HG03045 (cell line): Measurements from ENCODE around the gene TAS2R9.
"Not testable (repeated sequence)": the region's sequence is repeated elsewhere in the genome, so short reads cannot be mapped to it uniquely, and the experiment has no call there.

Experiments used
- ATAC-seq: cut with Tn5 transposase; IDR thresholded peaks from one replicate; pipeline ENCODE4 v1.9.1; 2021; ENCODE audit warnings: mild to moderate bottlenecking, moderate library complexity; ENCODE audit not compliant: unreplicated experiment

TAS2R9 gene

GRCh38 chr12:10810068-10810467 is at the start of gene TAS2R9:
TSS of gene TAS2R9 (minus strand) at chr12:10810168. CDS start at chr12:10810075, 93 bp downstream.
- no peak for ATAC-seq

DNA sequence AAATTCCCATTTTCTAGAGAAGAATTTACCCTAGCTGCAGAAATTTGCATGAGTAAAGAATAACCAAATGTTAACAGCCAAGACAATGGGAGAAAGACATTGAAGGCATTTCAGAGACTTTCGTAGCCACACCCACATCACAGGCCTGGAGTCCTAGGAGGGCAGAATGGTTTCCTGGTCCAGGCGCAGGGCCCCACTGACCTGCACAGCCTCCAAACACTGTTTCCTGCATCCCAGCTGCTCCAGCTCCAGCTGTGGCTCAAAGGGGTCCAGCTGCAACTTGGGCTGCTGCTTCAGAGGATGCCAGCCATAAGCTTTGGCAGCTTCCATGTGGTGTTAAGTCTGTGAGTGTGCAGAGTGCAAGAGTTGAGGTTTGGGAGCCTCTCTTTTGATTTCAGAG is 45.8 kb upstream of the TAS2R9 start:
- ATAC-seq, result no peak

DNA sequence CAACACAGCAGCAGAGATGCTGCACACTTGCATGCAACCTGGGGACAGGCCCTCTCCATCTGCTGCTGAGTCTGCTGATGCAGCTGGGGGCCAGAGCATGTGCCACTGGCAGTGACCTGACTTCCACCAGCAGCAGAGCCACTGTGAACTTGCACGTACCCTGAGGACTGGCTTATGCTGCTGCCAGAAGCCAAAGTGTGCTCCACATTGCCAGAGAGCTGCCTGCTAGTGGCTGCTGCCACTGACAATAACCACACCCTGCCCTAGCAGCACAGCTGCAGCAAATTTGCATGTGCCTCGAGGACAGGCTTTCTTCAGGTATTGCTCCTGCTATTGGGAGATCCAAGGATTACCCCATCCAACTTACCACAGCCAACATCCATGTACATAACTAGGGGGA is 43.8 kb upstream of the TAS2R9 start:
- no peak for ATAC-seq

DNA sequence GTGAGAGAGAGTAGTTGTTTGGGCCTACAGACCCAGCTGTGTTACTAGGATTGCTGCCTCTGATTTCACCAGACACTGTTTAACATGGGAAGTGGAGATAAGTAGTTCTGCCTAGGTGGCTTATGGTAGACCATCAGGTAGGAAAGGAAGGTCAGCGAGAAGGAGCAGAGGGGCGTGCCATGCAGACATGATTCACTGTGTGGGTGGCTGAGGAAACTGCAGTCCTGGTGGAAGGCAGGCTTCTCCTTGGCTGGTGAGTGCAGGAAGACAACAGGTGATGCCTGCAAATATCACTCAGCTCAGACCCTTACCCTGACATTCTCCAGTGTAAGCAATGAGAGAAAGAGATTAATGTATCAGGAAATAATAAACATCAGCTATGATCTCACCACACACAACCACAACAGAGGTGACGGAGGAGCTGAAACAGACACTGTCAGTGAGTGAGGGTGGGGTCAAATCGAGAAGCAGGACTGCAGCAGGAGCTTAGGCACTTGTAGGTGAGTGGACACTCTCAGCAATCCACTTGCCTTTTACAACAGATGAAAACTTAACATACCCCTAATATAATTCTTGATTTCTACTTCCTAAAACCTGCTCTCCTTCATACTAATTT is 41.4 kb upstream of the TAS2R9 start:
- no peak for ATAC-seq

- no peak for ATAC-seq
These were observed 39.5 kb upstream of the TAS2R9 start, which contains the start of gene PRR4 for GRCh38 chr12:10849425-10849878. TSS of gene PRR4 (minus strand) at chr12:10849475. CDS start at chr12:10849437, 38 bp downstream.

GRCh38 chr12:10847744-10848143 is 37.8 kb upstream of the TAS2R9 start:
- no peak for ATAC-seq

DNA sequence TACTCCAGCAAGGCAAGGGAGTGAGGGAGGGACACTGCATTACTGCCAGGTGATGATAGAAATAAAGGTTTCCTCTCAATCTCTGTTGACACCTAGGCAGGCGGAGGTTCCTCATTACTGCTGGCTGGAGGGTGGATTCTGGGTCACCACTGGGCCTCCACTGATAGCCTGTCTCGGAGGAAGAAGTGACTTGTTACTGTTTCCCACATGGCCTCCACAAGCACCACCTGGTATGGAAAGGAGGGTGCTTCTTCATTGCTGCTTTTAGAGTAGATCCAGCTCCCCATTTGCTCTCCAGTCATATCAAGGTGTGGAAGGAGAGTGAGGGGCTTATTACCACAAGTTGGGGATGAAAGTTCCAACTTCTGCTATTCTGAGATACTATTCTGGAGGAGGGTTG is 32.9 kb upstream of the TAS2R9 start:
- ATAC-seq, result no peak

DNA sequence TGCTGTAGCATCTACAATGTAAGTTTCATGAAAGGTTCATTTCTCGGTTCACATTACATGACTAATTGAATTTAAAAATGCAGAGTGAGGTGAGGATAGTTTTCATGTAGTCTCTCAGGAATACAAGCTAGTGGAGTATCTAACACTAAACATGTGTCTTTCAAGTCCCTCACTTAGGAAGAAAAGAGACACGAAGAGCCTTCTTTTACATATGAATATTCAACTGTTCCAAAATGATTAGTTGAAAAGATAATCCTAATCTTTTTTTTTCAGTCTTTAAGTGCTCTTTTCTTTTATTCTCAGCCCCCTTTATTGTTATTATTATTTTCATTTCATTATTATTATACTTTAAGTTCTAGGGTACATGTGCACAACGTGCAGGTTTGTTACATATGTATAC is 28.5 kb upstream of the TAS2R9 start:
- no peak for ATAC-seq

GRCh38 chr12:10829994-10830393 is 20.0 kb upstream of the TAS2R9 start:
- no peak for ATAC-seq

DNA sequence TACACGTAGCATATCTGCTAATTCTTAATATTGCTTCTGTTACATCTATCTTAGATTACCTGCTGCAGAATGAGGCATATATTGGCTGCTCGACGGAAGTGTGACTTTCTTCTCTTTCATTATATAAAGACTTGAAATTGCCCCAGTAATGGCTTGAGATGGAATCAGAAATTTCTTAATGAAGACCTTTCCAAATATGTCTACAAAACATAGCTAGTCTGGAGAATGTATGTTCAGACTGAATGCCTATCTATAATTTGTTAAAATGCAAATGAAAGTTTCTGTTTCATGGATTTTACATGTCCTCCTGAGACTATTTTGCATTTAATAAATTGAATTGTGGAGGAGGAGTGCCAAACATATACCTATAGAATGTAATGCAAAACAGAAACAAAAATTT is 16.3 kb upstream of the TAS2R9 start, which contains the start of gene TAS2R10:
TSS of gene TAS2R10 (minus strand) at position 101 of the 400 bp plus-strand sequence. CDS start at position 12, 89 bp downstream.
- no peak for ATAC-seq

DNA sequence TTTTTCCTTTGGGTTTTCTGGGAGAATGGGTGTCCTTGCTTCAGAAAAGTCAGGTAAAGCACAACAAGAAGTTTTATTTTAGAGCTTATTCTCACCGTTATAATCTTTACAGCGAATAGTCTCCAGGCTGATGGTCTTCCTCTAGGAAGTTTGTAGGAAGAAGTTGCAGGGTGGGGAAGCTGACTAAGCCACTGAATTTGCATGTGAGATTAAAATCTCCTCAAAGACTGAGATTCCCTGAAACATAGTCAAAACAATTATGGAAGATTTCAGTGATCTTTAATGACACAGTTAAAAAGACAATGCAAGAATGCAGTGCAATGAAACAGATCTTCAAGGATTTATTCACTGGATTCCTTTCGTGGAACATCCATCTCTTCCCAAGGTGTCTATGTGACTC is 15.0 kb upstream of the TAS2R9 start:
- ATAC-seq, result no peak

DNA sequence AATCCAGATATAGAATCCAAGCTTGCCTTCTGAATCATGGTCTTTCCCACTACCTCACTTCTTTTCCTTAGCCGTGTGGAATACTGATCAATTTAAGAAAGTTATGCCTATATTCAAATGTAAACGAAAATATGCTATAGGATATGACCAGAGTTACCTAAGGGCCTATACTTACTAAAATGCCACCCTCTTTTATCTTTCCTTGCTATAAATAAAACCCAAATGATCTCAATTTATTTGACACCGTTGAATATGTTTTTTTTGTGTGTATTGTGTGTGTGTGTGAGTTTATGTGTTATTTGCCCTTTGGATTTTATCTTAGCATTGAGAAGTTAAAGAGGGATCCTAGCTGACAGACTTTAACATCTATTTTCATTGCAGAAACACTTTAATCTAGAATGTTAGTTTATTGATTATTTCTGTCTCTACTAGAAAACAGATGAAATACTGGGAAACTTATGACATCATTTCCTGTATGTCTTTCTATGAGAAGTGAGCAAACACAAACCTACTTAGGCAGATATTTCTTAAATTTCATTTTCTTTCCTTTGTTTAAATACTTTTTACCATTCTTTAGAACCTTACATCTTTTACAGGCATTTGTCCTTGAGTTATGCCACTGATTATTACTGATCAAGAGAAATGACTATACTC is 2.0 kb upstream of the TAS2R9 start:
- no peak for ATAC-seq

- ATAC-seq, result no peak
These were observed 2.8 kb downstream of the TAS2R9 start, which contains the start of gene TAS2R8 for GRCh38 chr12:10807186-10807585. TSS of gene TAS2R8 (minus strand) at chr12:10807286. CDS start at chr12:10806980, 306 bp downstream.

DNA sequence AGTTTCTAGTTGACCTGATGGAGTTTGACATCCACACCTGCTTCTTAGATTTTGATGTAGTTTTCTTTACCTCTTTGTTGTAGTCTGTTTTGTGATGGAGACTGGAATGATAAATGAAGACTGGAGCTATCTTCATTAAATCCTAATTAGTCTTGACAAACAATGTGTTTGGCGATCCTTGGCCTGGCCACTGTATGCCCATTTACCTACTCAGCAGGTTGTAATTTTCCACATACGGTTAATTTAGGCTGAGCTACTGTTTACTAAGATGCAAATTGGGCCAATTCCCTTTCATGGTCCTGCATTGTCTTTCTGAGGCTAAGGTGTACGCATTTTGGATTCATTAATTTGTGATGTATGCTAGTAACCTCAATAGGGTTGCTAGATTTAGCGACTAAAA is 7.4 kb downstream of the TAS2R9 start, which contains the start of gene TAS2R7:
TSS of gene TAS2R7 (minus strand) at position 41 of the 400 bp plus-strand sequence. CDS start 57 bp downstream, outside the sequence.
- ATAC-seq, result no peak

DNA sequence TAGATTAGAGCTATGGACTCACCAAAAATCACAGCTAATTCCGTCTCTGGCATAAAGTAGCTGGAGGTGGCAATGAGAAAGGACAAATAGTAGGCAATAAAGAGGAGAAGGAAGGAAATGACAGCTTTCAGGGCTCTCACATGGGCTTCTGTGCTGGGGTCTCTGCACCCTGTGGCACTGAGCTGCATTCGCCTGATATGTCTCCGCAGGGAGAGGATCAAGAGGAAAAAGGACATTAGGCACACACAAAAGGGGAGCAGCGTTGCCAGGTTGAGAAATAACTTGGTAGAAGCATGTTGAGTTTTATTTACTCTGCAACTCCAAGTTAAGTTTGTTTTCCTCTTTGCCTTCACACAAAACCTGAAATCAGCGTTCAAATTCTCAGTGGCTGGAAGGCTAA is 8.2 kb downstream of the TAS2R9 start:
- ATAC-seq, result no peak

DNA sequence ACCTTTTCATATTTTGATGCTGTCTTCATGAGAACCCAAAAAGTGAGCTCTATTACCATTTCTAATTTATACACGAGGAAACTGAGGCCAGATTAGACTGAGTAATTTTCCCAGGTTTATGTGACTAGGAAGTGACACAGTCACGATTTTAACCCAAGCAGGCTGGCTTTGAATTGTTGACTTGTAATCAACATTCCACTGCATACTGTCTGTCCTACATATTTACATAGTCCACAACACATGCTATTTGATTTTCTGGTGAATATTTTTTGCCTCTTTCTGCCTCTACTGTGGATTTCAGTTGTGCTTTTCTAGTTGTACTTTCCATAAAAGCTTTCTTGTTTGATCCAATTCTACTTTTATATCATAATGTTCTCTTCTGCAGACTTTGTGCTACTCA is 15.7 kb downstream of the TAS2R9 start:
- ATAC-seq, result no peak

DNA sequence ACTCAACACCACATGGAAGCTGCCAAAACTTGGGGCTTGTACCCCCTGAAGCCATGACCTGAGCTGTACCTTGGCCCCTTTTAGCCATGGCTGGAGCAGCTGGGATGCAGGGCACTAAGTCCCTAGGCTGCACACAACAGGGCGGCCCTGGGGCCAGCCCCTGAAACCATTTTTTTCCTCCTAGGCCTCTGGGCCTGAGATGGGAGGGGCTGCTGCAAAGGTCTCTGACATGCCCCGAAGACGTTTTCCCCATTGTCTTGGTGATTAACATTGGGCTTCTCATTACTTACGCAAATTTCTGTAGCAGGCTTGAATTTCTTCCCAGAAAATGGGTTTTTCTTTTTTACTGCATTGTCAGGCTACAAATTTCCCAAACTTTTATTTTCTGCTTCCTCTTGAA is 18.2 kb downstream of the TAS2R9 start:
- not testable (repeated sequence) for ATAC-seq

GRCh38 chr12:10783252-10783651 is 26.7 kb downstream of the TAS2R9 start:
- ATAC-seq, result no peak

DNA sequence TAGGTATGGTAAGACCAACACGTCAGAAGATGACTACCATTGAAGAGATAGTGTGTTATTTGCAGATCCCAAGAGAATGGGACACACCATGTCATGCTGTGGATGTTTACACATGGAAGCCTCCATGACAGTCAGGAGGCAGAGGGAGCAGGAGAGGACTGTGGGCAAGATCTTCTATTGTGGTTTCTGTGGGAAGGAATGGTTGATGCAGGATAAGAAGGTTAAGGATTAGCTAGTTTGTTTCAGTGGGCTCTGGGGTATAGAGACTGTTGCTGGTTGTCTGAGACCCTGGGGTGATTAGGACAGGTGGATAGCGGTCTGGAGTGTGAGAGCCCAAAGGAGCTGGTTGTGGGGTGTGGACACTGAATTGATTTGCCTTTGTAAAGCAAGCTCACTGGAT is 30.9 kb downstream of the TAS2R9 start:
- no peak for ATAC-seq

GRCh38 chr12:10771132-10771733 is 38.7 kb downstream of the TAS2R9 start:
- ATAC-seq, result no peak

DNA sequence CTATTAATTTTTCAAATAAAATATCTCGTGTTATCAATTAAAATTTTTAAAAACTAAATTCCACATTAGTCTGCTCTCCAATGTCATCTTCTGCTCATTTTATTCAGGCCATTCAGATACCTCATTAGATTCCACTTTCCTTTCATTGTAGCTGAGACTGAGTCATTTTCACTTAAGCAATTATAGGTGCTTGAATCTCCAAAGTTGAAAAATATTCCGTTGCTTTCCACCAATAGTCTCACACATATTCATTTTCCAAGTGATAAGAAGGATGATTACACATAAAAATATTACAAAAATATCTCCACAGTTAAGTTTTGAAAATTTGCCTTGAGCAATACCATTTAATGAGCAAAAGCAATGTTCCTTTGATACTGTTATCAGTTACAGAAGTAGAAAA is 50.3 kb downstream of the TAS2R9 start:
- no peak for ATAC-seq
